Measurements from ENCODE around the gene ALOX15.

Gene ALOX15

GRCh38 chr17:4622375-4622774 lies 19.1 kb downstream of the ALOX15 start:
- Histone ChIP-seq H3K27ac (ENCODE audit: insufficient read depth, low read length, poor library complexity, severe bottlenecking) (no peak overlapping the region), H3K36me3 (ENCODE audit: control insufficient read depth, insufficient read depth, low read length) (no peaks in the 10 kb centered on the region), H3K9me3 (ENCODE audit: control insufficient read depth, low read length) (no peaks in the 10 kb centered on the region), H3K27me3 (replicated peaks; ENCODE audit: control insufficient read depth, insufficient read depth, low read length, poor library complexity, severe bottlenecking) (no peaks in the 10 kb centered on the region), H3K4me3 (ENCODE audit: insufficient read depth, low read depth, low read length, poor library complexity, severe bottlenecking) (no peak overlapping the region), H3K4me1 (ENCODE audit: control insufficient read depth, insufficient read depth, low read length, poor library complexity, severe bottlenecking) (no peaks in the 10 kb centered on the region)
- no peak for DNase-seq

GRCh38 chr17:4620531-4621101 lies 20.9 kb downstream of the ALOX15 start:
- H3K9me3 ChIP-seq (ENCODE audit: control insufficient read depth, low read length): no peaks in the 10 kb centered on the region
- H3K36me3 ChIP-seq (ENCODE audit: control insufficient read depth, insufficient read depth, low read length): no peaks in the 10 kb centered on the region
- no peaks in the 10 kb centered on the region for H3K27me3 ChIP-seq (replicated peaks; ENCODE audit: control insufficient read depth, insufficient read depth, low read length, poor library complexity, severe bottlenecking)
- no peak overlapping the region for H3K27ac ChIP-seq (ENCODE audit: insufficient read depth, low read length, poor library complexity, severe bottlenecking)
- H3K4me1 ChIP-seq (ENCODE audit: control insufficient read depth, insufficient read depth, low read length, poor library complexity, severe bottlenecking): no peaks in the 10 kb centered on the region
- DNase-seq: no peak
- H3K4me3 ChIP-seq (ENCODE audit: insufficient read depth, low read depth, low read length, poor library complexity, severe bottlenecking): no peak overlapping the region

- Histone ChIP-seq H3K9me3 (ENCODE audit: control insufficient read depth, low read length) (no peaks in the 10 kb centered on the region), H3K36me3 (ENCODE audit: control insufficient read depth, insufficient read depth, low read length) (no peaks in the 10 kb centered on the region), H3K4me1 (ENCODE audit: control insufficient read depth, insufficient read depth, low read length, poor library complexity, severe bottlenecking) (no peaks in the 10 kb centered on the region), H3K27me3 (replicated peaks; ENCODE audit: control insufficient read depth, insufficient read depth, low read length, poor library complexity, severe bottlenecking) (no peaks in the 10 kb centered on the region), H3K27ac (ENCODE audit: insufficient read depth, low read length, poor library complexity, severe bottlenecking) (no peak overlapping the region), H3K4me3 (ENCODE audit: insufficient read depth, low read depth, low read length, poor library complexity, severe bottlenecking) (no peak overlapping the region)
- no peak for DNase-seq
These were observed 23.7 kb downstream of the ALOX15 start for GRCh38 chr17:4617590-4618351.

GRCh38 chr17:4617090-4617489 lies 24.4 kb downstream of the ALOX15 start:
- Histone ChIP-seq H3K27ac (ENCODE audit: insufficient read depth, low read length, poor library complexity, severe bottlenecking) (no peak overlapping the region), H3K4me1 (ENCODE audit: control insufficient read depth, insufficient read depth, low read length, poor library complexity, severe bottlenecking) (no peaks in the 10 kb centered on the region), H3K9me3 (ENCODE audit: control insufficient read depth, low read length) (no peaks in the 10 kb centered on the region), H3K4me3 (ENCODE audit: insufficient read depth, low read depth, low read length, poor library complexity, severe bottlenecking) (no peak overlapping the region), H3K27me3 (replicated peaks; ENCODE audit: control insufficient read depth, insufficient read depth, low read length, poor library complexity, severe bottlenecking) (no peaks in the 10 kb centered on the region), H3K36me3 (ENCODE audit: control insufficient read depth, insufficient read depth, low read length) (no peaks in the 10 kb centered on the region)
- DNase-seq: no peak

- no peaks in the 10 kb centered on the region for H3K4me1 ChIP-seq (ENCODE audit: control insufficient read depth, insufficient read depth, low read length, poor library complexity, severe bottlenecking)
- H3K27ac ChIP-seq (ENCODE audit: insufficient read depth, low read length, poor library complexity, severe bottlenecking): no peak overlapping the region
- H3K4me3 ChIP-seq (ENCODE audit: insufficient read depth, low read depth, low read length, poor library complexity, severe bottlenecking): no peak overlapping the region
- no peaks in the 10 kb centered on the region for H3K36me3 ChIP-seq (ENCODE audit: control insufficient read depth, insufficient read depth, low read length)
- no peaks in the 10 kb centered on the region for H3K9me3 ChIP-seq (ENCODE audit: control insufficient read depth, low read length)
- no peaks in the 10 kb centered on the region for H3K27me3 ChIP-seq (replicated peaks; ENCODE audit: control insufficient read depth, insufficient read depth, low read length, poor library complexity, severe bottlenecking)
- no peak for DNase-seq
These were observed 25.0 kb downstream of the ALOX15 start for GRCh38 chr17:4616476-4616875.

GRCh38 chr17:4610656-4611055 lies 30.8 kb downstream of the ALOX15 start:
- Histone ChIP-seq H3K36me3 (ENCODE audit: control insufficient read depth, insufficient read depth, low read length) (no peaks in the 10 kb centered on the region), H3K9me3 (ENCODE audit: control insufficient read depth, low read length) (no peaks in the 10 kb centered on the region), H3K27me3 (replicated peaks; ENCODE audit: control insufficient read depth, insufficient read depth, low read length, poor library complexity, severe bottlenecking) (no peaks in the 10 kb centered on the region), H3K4me3 (ENCODE audit: insufficient read depth, low read depth, low read length, poor library complexity, severe bottlenecking) (no peak overlapping the region), H3K4me1 (ENCODE audit: control insufficient read depth, insufficient read depth, low read length, poor library complexity, severe bottlenecking) (no peaks in the 10 kb centered on the region), H3K27ac (ENCODE audit: insufficient read depth, low read length, poor library complexity, severe bottlenecking) (no peak overlapping the region)
- DNase-seq: no peak

GRCh38 chr17:4610162-4610561 lies 31.3 kb downstream of the ALOX15 start:
- Histone ChIP-seq H3K27me3 (replicated peaks; ENCODE audit: control insufficient read depth, insufficient read depth, low read length, poor library complexity, severe bottlenecking) (no peaks in the 10 kb centered on the region), H3K36me3 (ENCODE audit: control insufficient read depth, insufficient read depth, low read length) (no peaks in the 10 kb centered on the region), H3K4me3 (ENCODE audit: insufficient read depth, low read depth, low read length, poor library complexity, severe bottlenecking) (no peak overlapping the region), H3K4me1 (ENCODE audit: control insufficient read depth, insufficient read depth, low read length, poor library complexity, severe bottlenecking) (no peaks in the 10 kb centered on the region), H3K27ac (ENCODE audit: insufficient read depth, low read length, poor library complexity, severe bottlenecking) (no peak overlapping the region), H3K9me3 (ENCODE audit: control insufficient read depth, low read length) (no peaks in the 10 kb centered on the region)
- DNase-seq: no peak

GRCh38 chr17:4609761-4610160 lies 31.7 kb downstream of the ALOX15 start:
- Histone ChIP-seq H3K36me3 (ENCODE audit: control insufficient read depth, insufficient read depth, low read length) (no peaks in the 10 kb centered on the region), H3K9me3 (ENCODE audit: control insufficient read depth, low read length) (no peaks in the 10 kb centered on the region), H3K27ac (ENCODE audit: insufficient read depth, low read length, poor library complexity, severe bottlenecking) (no peak overlapping the region), H3K4me1 (ENCODE audit: control insufficient read depth, insufficient read depth, low read length, poor library complexity, severe bottlenecking) (no peaks in the 10 kb centered on the region), H3K27me3 (replicated peaks; ENCODE audit: control insufficient read depth, insufficient read depth, low read length, poor library complexity, severe bottlenecking) (no peaks in the 10 kb centered on the region), H3K4me3 (ENCODE audit: insufficient read depth, low read depth, low read length, poor library complexity, severe bottlenecking) (no peak overlapping the region)
- DNase-seq: no peak

- Histone ChIP-seq H3K27ac (ENCODE audit: insufficient read depth, low read length, poor library complexity, severe bottlenecking) (no peak overlapping the region), H3K4me1 (ENCODE audit: control insufficient read depth, insufficient read depth, low read length, poor library complexity, severe bottlenecking) (no peaks in the 10 kb centered on the region), H3K9me3 (ENCODE audit: control insufficient read depth, low read length) (no peaks in the 10 kb centered on the region), H3K4me3 (ENCODE audit: insufficient read depth, low read depth, low read length, poor library complexity, severe bottlenecking) (no peak overlapping the region), H3K36me3 (ENCODE audit: control insufficient read depth, insufficient read depth, low read length) (no peaks in the 10 kb centered on the region), H3K27me3 (replicated peaks; ENCODE audit: control insufficient read depth, insufficient read depth, low read length, poor library complexity, severe bottlenecking) (no peaks in the 10 kb centered on the region)
- no peak for DNase-seq
These were observed 33.7 kb downstream of the ALOX15 start for GRCh38 chr17:4607773-4608187.

GRCh38 chr17:4607261-4607741 lies 34.2 kb downstream of the ALOX15 start:
- no peaks in the 10 kb centered on the region for H3K9me3 ChIP-seq (ENCODE audit: control insufficient read depth, low read length)
- no peak overlapping the region for H3K27ac ChIP-seq (ENCODE audit: insufficient read depth, low read length, poor library complexity, severe bottlenecking)
- DNase-seq: no peak
- H3K4me1 ChIP-seq (ENCODE audit: control insufficient read depth, insufficient read depth, low read length, poor library complexity, severe bottlenecking): no peaks in the 10 kb centered on the region
- H3K4me3 ChIP-seq (ENCODE audit: insufficient read depth, low read depth, low read length, poor library complexity, severe bottlenecking): no peak overlapping the region
- H3K36me3 ChIP-seq (ENCODE audit: control insufficient read depth, insufficient read depth, low read length): no peaks in the 10 kb centered on the region
- no peaks in the 10 kb centered on the region for H3K27me3 ChIP-seq (replicated peaks; ENCODE audit: control insufficient read depth, insufficient read depth, low read length, poor library complexity, severe bottlenecking)

Data from effector memory CD4-positive, alpha-beta T cell (primary cell).